HG02884 (cell line): ENCODE measurements around the gene KRT6C.

Source experiments
- ATAC-seq: cut with Tn5 transposase; IDR thresholded peaks from one replicate; pipeline ENCODE4 v1.9.1; 2021; ENCODE audit warnings: mild to moderate bottlenecking, moderate library complexity; ENCODE audit not compliant: unreplicated experiment

KRT6C gene

GRCh38 chr12:52436000-52436827 is 37.4 kb downstream of the KRT6C start:
- no peak for ATAC-seq

DNA sequence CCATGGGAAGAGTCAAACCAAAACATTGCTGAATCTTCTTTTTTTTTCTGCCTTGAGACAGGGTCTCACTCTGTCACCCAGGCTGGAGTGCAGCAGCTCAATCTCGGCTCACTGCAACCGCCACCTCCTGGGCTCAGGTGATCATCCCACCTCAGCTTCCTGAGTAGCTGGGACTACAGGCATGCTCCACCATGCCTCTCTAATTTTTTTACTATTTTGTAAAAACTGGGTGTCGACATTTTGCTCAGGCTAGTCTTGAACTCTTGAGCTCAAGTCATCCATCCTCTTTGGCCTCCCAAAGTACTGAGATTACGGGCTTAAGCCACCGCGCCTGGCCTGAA is 38.0 kb downstream of the KRT6C start:
- no peak for ATAC-seq

DNA sequence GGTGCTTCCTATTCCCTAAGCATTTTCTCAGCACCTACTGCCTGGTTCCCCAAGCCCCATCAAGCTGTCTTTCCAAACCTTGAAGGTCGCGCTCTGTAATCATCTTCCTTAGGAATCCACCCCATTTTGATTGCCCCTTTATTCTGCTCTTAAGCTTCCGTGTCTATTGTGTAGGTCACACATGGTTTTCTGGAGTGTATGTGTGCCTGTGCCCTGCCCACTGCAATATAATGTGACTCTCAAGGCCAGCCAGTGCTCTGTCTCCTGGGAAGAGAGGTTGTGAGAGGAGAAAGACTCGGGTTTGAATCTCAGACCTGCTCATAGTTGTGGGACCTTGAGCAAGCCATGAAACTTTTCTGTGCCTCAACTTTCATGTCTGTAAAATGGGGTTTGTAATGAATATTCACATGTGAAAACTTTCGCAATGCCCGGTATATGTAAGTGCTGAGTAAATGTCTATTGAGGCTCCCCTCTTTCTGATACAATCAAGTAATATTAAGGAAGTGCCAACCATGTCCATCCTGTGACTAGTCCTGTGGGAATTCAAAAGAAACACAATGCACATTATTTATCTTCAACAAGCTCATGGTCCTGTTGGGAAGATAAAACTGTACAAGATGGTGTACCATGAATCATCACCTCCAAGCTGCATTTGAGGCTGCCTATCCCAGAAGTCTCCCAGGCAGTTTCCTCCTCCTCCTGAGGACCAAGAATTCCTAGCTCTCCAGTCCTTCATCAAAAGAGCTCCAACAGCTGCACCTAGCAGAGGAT is 38.7 kb downstream of the KRT6C start:
- ATAC-seq = no peak

- ATAC-seq = no peak
These were observed 39.4 kb downstream of the KRT6C start, which contains the start of gene KRT75 for GRCh38 chr12:52434081-52434733. TSS of gene KRT75 (minus strand) at chr12:52434371. CDS start at chr12:52434304, 67 bp downstream.

GRCh38 chr12:52433501-52434080 is 40.0 kb downstream of the KRT6C start:
- ATAC-seq = no peak

DNA sequence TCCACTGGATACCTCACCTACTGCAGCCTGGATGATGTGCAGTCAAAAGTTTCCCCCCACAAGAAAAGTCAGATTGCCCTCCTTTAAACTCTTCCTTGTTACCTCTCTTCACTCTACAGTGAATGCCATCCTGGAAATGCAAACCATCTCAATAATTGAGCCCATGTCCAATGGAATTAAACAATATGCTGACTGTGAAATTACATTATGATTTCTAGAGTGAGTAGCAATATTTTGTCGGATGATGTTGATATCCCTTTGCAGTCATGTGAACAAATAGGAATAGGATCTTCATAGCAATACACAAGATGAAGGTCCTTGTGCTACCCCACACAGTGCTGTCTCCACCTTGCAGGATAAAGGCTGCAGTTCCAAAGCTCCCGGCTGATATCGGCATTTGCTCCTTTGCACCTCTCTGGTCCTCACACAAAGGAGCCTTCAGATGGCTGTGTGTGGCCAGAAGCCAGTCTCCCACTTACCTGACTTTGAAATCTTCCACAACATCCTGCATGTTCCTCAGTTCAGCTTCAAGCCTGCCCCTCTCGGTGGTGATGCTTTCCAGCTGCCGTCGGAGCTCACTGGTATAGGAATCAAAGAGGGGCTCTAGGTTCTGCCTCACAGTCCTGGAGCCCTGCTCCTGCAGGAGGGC is 40.9 kb downstream of the KRT6C start:
- ATAC-seq = no peak

DNA sequence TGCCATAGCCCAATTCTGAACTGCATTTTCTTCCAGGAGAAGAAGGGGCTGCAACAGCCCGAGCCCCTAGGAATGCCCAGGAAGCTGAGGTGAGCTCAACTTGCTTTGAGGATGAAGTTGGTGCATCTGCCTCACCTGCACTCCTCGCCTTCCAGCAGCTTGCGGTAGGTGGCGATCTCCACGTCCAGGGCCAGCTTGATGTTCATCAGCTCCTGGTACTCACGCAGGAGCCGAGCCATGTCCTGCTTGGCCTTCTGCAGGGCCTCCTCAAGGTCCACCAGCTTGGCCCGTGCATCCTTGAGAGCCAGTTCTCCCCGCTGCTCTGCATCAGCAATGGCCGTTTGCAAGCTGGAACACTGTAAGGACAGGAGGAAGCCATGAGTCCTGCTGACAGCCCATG is 45.5 kb downstream of the KRT6C start:
- no peak for ATAC-seq

- ATAC-seq = no peak
These were observed 46.5 kb downstream of the KRT6C start for GRCh38 chr12:52427083-52427482.

DNA sequence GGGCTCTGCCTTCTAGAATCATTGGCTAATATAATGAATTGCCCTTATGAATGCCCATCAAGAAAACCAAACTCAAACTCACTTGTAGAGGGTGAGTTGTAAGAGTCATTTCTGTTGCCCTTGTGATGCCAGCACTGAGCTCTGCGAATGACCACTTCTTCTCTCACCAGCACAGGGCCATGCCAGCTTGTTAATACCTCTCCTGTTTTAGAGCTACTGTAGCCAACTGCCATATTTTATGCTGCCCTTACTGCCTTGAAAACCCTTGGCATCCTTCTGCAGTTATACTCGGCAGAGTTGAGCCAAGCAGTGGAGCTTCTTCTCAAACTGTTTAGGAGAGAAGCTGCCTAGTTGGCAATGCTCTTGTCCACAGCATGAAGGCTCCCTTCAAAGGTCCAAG is 47.6 kb downstream of the KRT6C start:
- ATAC-seq = no peak

DNA sequence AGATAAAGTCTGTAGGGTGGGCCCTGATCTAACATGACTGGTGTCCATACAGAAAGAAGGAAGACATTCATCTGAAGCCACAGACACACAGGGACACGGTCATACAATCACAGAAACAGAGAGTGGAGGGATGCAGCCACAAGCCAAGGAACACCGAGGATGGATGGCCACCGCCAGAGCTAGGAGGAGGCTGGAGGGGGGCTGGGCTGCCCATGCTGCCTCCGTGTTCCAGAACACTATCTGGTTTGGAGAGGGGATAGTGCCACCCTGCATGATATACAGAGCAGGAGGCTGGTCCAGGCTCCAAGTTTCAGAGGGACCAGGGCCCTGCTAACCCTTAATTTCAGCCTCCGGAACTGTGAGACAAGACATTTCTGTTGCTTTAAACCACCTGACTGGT is 48.1 kb downstream of the KRT6C start:
- ATAC-seq = no peak

GRCh38 chr12:52423661-52424500 is 49.7 kb downstream of the KRT6C start:
- no peak for ATAC-seq

DNA sequence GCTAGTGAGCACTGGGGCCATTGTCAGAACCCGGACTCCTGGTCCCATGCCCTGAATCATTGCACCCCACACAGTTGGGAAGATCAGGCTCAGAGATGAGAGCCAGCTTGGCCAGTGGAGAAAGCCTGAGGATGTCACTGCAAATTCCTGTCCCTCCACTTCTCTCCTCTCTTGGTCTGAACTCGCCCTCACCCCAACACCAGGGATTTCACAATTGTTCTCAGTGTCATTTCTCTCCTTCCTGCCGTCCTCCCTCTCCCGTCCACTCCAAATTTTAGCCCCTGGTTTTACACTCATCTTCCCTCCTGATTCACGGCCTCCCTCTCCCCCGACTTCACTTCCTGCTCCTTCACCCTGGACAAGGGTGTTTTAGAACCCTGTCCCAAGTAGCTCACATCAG is 50.6 kb downstream of the KRT6C start:
- ATAC-seq = no peak

GRCh38 chr12:52419656-52420055 is 53.9 kb downstream of the KRT6C start:
- no peak for ATAC-seq

GRCh38 chr12:52418576-52419110 is 55.0 kb downstream of the KRT6C start:
- no peak for ATAC-seq
